NCI-H2196 treated with DMSO at 0.1 percent for 48 hours (cell line): ENCODE results near the gene NECTIN1.

ENCODE experiments used
- DNase-seq: peaks from one replicate; lab custom pipeline; 2025; ENCODE audit not compliant: unreplicated experiment; lab: John Stamatoyannopoulos, UW

Gene NECTIN1

GRCh38 chr11:119694334-119694733, 34.7 kb downstream of the NECTIN1 start:
- no peak for DNase-seq

GRCh38 chr11:119693253-119693815, 35.7 kb downstream of the NECTIN1 start:
- DNase-seq = no peak

- no peak for DNase-seq
Measured at GRCh38 chr11:119692540-119692820, 36.5 kb downstream of the NECTIN1 start.

- no peak for DNase-seq
Measured at GRCh38 chr11:119691701-119692539, 37.1 kb downstream of the NECTIN1 start.

GRCh38 chr11:119691020-119691666, 37.9 kb downstream of the NECTIN1 start:
- no peak for DNase-seq

GRCh38 chr11:119689302-119689701, 39.7 kb downstream of the NECTIN1 start:
- DNase-seq = no peak

GRCh38 chr11:119688356-119688755, 40.6 kb downstream of the NECTIN1 start:
- no peak for DNase-seq

GRCh38 chr11:119687373-119688046, 41.5 kb downstream of the NECTIN1 start:
- DNase-seq = no peak

GRCh38 chr11:119686177-119686882, 42.7 kb downstream of the NECTIN1 start:
- DNase-seq = no peak

GRCh38 chr11:119685111-119685746, 43.8 kb downstream of the NECTIN1 start:
- no peak for DNase-seq

GRCh38 chr11:119684361-119685110, 44.5 kb downstream of the NECTIN1 start:
- DNase-seq = no peak

GRCh38 chr11:119683783-119684182, 45.2 kb downstream of the NECTIN1 start:
- DNase-seq = no peak

GRCh38 chr11:119681361-119681910, 47.6 kb downstream of the NECTIN1 start:
- DNase-seq = no peak

- no peak for DNase-seq
Measured at GRCh38 chr11:119680541-119681360, 48.2 kb downstream of the NECTIN1 start.

GRCh38 chr11:119679346-119679745, 49.7 kb downstream of the NECTIN1 start:
- no peak for DNase-seq

GRCh38 chr11:119678351-119678750, 50.6 kb downstream of the NECTIN1 start:
- DNase-seq = no peak

- no peak for DNase-seq
Measured at GRCh38 chr11:119677840-119678239, 51.2 kb downstream of the NECTIN1 start.

GRCh38 chr11:119676461-119677020, 52.5 kb downstream of the NECTIN1 start:
- DNase-seq = no peak
